K562 (cell line): ENCODE results near the gene SLFNL1. TPM values are rescaled to one million over a fixed set of nuclear protein-coding genes. Genes with fewer than 3 reads are reported as not detected.

Experiments used
- CXXC5 ChIP-seq: fragments of 250-450 bp; sonication (Bioruptor Pico); IDR thresholded peaks from 2 replicates; pipeline ENCODE4 v1.8.0; 2022; ENCODE audit warnings: inconsistent platforms, mild to moderate bottlenecking, moderate library complexity
- E2F3 ChIP-seq: fragments of 250-450 bp; sonication (Bioruptor Pico); IDR thresholded peaks from 2 replicates; pipeline ENCODE4 v1.4.0; 2020; ENCODE audit warnings: mild to moderate bottlenecking
- HNRNPUL1 ChIP-seq: fragments of 200-400 bp; formaldehyde crosslinking; IDR thresholded peaks from 2 replicates; pipeline ENCODE4 v1.6.1; 2017; ENCODE audit warnings: low read length
- MIER1 ChIP-seq: fragments of 450-650 bp; IDR thresholded peaks from 2 replicates; pipeline ENCODE4 v1.6.1; 2016; ENCODE audit warnings: antibody characterized with exemption, mild to moderate bottlenecking, low read depth
- MYBL2 ChIP-seq, 2 experiments: fragments of 450-650 bp in 1 of 2; sonication (generic) in 1 of 2; formaldehyde crosslinking in 1 of 2; IDR thresholded peaks; 2 replicates each; pipeline versions ENCODE4 v1.6.1 to v1.8.1; 2017 to 2022; ENCODE audit warnings: borderline replicate concordance in 1 of 2, inconsistent platforms in 1 of 2, low read depth in 1 of 2, mild to moderate bottlenecking in 1 of 2, missing genetic modification reagents in 1 of 2, moderate library complexity in 1 of 2
- NUFIP1 ChIP-seq: fragments of 450-650 bp; IDR thresholded peaks from 2 replicates; pipeline ENCODE4 v1.6.1; 2018; ENCODE audit not compliant: partially characterized antibody
- PHTF2 ChIP-seq: fragments of 250-450 bp; sonication (Bioruptor Pico); IDR thresholded peaks from 2 replicates; pipeline ENCODE4 v1.5.0; 2021; ENCODE audit warnings: mild to moderate bottlenecking
- POLR2AphosphoS5 ChIP-seq: IDR thresholded peaks from 2 replicates; pipeline ENCODE4 v1.6.1; 2011; ENCODE audit warnings: mild to moderate bottlenecking, low read depth, low read length, moderate library complexity; ENCODE audit not compliant: control insufficient read depth, insufficient read depth
- RBM22 ChIP-seq: fragments of 200-400 bp; formaldehyde crosslinking; IDR thresholded peaks from 2 replicates; pipeline ENCODE4 v1.6.1; 2018; ENCODE audit warnings: low read length, low read depth; ENCODE audit not compliant: poor library complexity, severe bottlenecking
- SETDB1 ChIP-seq: IDR thresholded peaks from one replicate; pipeline ENCODE4 v1.6.1; 2012; ENCODE audit warnings: low read length, control low read depth, inconsistent platforms
- TCF7 ChIP-seq: sonication (generic); IDR thresholded peaks from 2 replicates; pipeline ENCODE4 v1.6.1; 2016; ENCODE audit warnings: antibody characterized with exemption, borderline replicate concordance
- TEAD1 ChIP-seq, 2 experiments: fragments of 450-650 bp in 1 of 2; sonication (generic) in 1 of 2; formaldehyde crosslinking; IDR thresholded peaks; 2 replicates each; pipeline versions ENCODE4 v1.4.0 to v1.8.0; 2020 to 2022; ENCODE audit warnings: mild to moderate bottlenecking in 2 of 2, missing genetic modification reagents in 1 of 2
- ZNF124 ChIP-seq: sonication (generic); formaldehyde crosslinking; IDR thresholded peaks from 2 replicates; pipeline ENCODE4 v1.8.1; 2022; ENCODE audit warnings: missing genetic modification reagents
- ZNF408 ChIP-seq: fragments of 250-450 bp; sonication (Bioruptor Pico); IDR thresholded peaks from 2 replicates; pipeline ENCODE4 v1.4.0; 2020; ENCODE audit warnings: low read depth, mild to moderate bottlenecking, moderate library complexity
- ZNF551 ChIP-seq: fragments of 250-450 bp; sonication (Bioruptor Pico); IDR thresholded peaks from 2 replicates; pipeline ENCODE4 v1.5.0; 2021; ENCODE audit warnings: mild to moderate bottlenecking, moderate library complexity
- ZNF668 ChIP-seq: fragments of 250-450 bp; sonication (Bioruptor Pico); IDR thresholded peaks from 2 replicates; pipeline ENCODE4 v1.8.0; 2022; ENCODE audit warnings: mild to moderate bottlenecking, inconsistent platforms
- ZNF764 ChIP-seq: fragments of 250-450 bp; sonication (Bioruptor Pico); IDR thresholded peaks from 2 replicates; pipeline ENCODE4 v1.4.0; 2020; ENCODE audit warnings: low read depth, mild to moderate bottlenecking, moderate library complexity
- ZNF785 ChIP-seq: fragments of 250-450 bp; sonication (Bioruptor Pico); IDR thresholded peaks from 2 replicates; pipeline ENCODE4 v1.4.0; 2020; ENCODE audit warnings: mild to moderate bottlenecking
- polyA plus RNA-seq, 8 experiments: library from polyadenylated mRNA; depleted of rRNA in 4 of 8; stranded (reverse) in 5 of 8; unstranded in 3 of 8; fragments of >200 nt; fragmentation: Nextera tagmentation in 2 of 8; fragmentation: Illumina TruSeq in 1 of 8; extraction: Ambion mirVana in 2 of 8; extraction: Trizol in 1 of 8; gene quantifications; 2 replicates each; pipeline versions ENCODE4 v1.2.1 to v1.2.3, GENCODE V29; 2011 to 2014; ENCODE audit warnings: inconsistent platforms in 1 of 8, missing spikeins in 1 of 8
- total RNA-seq, 7 experiments: library from RNA; depleted of rRNA in 6 of 7; stranded (reverse); fragments of >200 nt in 6 of 7; fragmentation: Illumina TruSeq in 2 of 7; extraction: Trizol in 2 of 7; gene quantifications; 2 replicates each; pipeline versions ENCODE4 v1.2.1 to v1.2.3, GENCODE V29; 2011 to 2021; ENCODE audit warnings: low replicate concordance in 1 of 7
- TF ChIP-seq, protein P1 (sequence below): fragments of 250-450 bp; sonication (Bioruptor Pico); IDR thresholded peaks from 2 replicates; pipeline ENCODE4 v1.5.0; 2021
- TF ChIP-seq, protein P2 (sequence below): fragments of 450-650 bp; formaldehyde crosslinking; IDR thresholded peaks from 2 replicates; pipeline ENCODE4 v1.4.0; 2022; ENCODE audit warnings: mild to moderate bottlenecking, moderate library complexity
- TF ChIP-seq, protein P3 (sequence below): fragments of 450-650 bp; formaldehyde crosslinking; IDR thresholded peaks from 2 replicates; pipeline ENCODE4 v1.4.0; 2020; ENCODE audit warnings: mild to moderate bottlenecking, moderate library complexity
- TF ChIP-seq, protein P4 (sequence below), 3 experiments: IDR thresholded peaks in 2 of 3; conservative IDR thresholded peaks in 1 of 3; 2 replicates each; pipeline ENCODE4 v1.5.1; 2011 to 2012; ENCODE audit warnings: low read length in 3 of 3, mild to moderate bottlenecking in 3 of 3, control low read depth in 2 of 3, improper control_type of control experiment in 1 of 3, inconsistent platforms in 1 of 3, low read depth in 1 of 3, mixed read lengths in 1 of 3, moderate library complexity in 1 of 3; ENCODE audit not compliant: insufficient read depth in 2 of 3

SLFNL1 gene
- total and polyA plus RNA-seq, 9 of the 15 experiments (the other 6 are each of a cell fraction or from before 2014, with no cell fraction given) = 0.05 to 0.14 (median 0.06) TPM; not detected in 5

DNA sequence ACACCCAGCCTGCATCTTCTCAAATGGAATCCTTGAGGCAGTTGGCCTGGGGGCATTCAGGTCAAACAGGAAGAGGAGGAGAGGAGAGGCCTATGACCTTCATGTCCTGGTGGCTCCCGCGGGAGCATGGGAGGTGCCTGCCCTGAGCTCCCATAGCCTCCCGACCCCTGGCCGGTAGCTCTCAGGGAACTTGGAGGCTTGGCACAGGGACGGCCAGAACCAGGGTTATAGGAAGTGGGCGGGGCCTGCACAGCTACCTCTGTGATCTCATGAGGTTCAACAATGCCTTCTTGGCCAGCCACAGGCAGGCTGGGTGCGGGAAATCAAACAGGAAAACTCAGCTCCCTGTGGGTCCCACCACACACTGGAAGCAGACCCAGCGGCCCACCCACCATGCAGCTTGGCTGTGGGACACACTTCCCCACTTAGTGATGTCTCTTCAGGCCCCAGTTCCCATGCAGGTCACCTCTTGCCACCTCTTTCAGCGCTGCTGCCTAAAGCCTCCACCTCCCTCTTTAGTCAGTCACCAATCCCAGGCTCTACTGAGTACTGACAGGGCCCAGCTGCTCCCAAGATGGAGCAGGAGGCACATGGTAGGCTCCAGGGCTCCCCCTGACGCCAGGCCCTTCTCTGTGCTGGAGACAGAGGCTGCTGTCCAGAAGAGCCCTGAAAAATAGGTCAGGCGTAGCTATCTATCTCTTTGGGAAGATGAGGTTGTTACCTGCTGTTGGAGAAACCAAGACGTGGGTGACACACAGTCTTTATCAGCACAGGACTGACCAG, at the start of gene SLFNL1 (continued):
- TF ChIP-seq NUFIP1 (no peak), SETDB1 (no peak), ZNF408 (CRISPR knock-in tag) (no peak), ZNF668 (CRISPR knock-in tag) (no peak), TCF7 (no peak), MIER1 (no peak), PHTF2 (no peak), E2F3 (CRISPR knock-in tag) (no peak), ZNF124 (CRISPR knock-in tag) (no peak), CXXC5 (no peak), POLR2AphosphoS5 (peak; percentile 16; the same call in 1 of the 2 replicates), RBM22 (peak; percentile 45), ZNF785 (CRISPR knock-in tag) (no peak), MYBL2 (IDR thresholded peaks at IDR 0.05; ENCODE audit: low read depth) (no peak), MYBL2 (CRISPR knock-in tag; IDR thresholded peaks at IDR 0.05; ENCODE audit: borderline replicate concordance) (no peak), ZNF551 (CRISPR knock-in tag) (no peak), TEAD1 (CRISPR knock-in tag; IDR thresholded peaks at IDR 0.05) (no peak), HNRNPUL1 (no peak), ZNF764 (CRISPR knock-in tag) (no peak)
- TF ChIP-seq, protein P1, sequence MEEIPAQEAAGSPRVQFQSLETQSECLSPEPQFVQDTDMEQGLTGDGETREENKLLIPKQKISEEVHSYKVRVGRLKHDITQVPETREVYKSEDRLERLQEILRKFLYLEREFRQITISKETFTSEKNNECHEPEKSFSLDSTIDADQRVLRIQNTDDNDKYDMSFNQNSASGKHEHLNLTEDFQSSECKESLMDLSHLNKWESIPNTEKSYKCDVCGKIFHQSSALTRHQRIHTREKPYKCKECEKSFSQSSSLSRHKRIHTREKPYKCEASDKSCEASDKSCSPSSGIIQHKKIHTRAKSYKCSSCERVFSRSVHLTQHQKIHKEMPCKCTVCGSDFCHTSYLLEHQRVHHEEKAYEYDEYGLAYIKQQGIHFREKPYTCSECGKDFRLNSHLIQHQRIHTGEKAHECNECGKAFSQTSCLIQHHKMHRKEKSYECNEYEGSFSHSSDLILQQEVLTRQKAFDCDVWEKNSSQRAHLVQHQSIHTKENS = no peak
- TF ChIP-seq, protein P2, sequence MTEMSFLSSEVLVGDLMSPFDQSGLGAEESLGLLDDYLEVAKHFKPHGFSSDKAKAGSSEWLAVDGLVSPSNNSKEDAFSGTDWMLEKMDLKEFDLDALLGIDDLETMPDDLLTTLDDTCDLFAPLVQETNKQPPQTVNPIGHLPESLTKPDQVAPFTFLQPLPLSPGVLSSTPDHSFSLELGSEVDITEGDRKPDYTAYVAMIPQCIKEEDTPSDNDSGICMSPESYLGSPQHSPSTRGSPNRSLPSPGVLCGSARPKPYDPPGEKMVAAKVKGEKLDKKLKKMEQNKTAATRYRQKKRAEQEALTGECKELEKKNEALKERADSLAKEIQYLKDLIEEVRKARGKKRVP (CRISPR knock-in tag) = no peak
- TF ChIP-seq, protein P3, sequence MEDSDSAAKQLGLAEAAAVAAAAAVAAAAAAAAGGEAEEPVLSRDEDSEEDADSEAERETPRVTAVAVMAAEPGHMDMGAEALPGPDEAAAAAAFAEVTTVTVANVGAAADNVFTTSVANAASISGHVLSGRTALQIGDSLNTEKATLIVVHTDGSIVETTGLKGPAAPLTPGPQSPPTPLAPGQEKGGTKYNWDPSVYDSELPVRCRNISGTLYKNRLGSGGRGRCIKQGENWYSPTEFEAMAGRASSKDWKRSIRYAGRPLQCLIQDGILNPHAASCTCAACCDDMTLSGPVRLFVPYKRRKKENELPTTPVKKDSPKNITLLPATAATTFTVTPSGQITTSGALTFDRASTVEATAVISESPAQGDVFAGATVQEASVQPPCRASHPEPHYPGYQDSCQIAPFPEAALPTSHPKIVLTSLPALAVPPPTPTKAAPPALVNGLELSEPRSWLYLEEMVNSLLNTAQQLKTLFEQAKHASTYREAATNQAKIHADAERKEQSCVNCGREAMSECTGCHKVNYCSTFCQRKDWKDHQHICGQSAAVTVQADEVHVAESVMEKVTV (CRISPR knock-in tag) = no peak
- TF ChIP-seq, protein P4, sequence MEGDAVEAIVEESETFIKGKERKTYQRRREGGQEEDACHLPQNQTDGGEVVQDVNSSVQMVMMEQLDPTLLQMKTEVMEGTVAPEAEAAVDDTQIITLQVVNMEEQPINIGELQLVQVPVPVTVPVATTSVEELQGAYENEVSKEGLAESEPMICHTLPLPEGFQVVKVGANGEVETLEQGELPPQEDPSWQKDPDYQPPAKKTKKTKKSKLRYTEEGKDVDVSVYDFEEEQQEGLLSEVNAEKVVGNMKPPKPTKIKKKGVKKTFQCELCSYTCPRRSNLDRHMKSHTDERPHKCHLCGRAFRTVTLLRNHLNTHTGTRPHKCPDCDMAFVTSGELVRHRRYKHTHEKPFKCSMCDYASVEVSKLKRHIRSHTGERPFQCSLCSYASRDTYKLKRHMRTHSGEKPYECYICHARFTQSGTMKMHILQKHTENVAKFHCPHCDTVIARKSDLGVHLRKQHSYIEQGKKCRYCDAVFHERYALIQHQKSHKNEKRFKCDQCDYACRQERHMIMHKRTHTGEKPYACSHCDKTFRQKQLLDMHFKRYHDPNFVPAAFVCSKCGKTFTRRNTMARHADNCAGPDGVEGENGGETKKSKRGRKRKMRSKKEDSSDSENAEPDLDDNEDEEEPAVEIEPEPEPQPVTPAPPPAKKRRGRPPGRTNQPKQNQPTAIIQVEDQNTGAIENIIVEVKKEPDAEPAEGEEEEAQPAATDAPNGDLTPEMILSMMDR (IDR thresholded peaks at IDR 0.05 in 2 of 3, conservative IDR thresholded peaks at IDR 0.05 in 1 of 3; ENCODE audit: insufficient read depth in 2 of 3, low read depth in 1 of 3, low read length in 3 of 3) = peak in 2 of 3 experiments; percentile 5 to 12; a peak in 1 of 6 replicates
- TF ChIP-seq, all 486 proteins: peak for 6
